Upper lobe of left lung (tissue), 4 donors: Measurements from ENCODE around the gene NF2.

Experiments used
- CTCF ChIP-seq, 6 experiments: fragments of 450-650 bp in 4 of 6; fragments of 200-600 bp in 2 of 6; sonication (generic) in 2 of 6; IDR thresholded peaks; one replicate each; pipeline ENCODE4 v1.5.1; 2016 to 2019; ENCODE audit warnings: antibody characterized with exemption in 6 of 6
- EP300 ChIP-seq, 4 donors: sonication (generic); formaldehyde crosslinking; IDR thresholded peaks; one replicate each; pipeline ENCODE4 v1.5.1; 2017; ENCODE audit warnings: antibody characterized with exemption in 4 of 4, control low read depth in 2 of 4
- POLR2A ChIP-seq, 4 donors: fragments of 450-650 bp; IDR thresholded peaks; one replicate each; pipeline ENCODE4 v1.5.1; 2016 to 2017; ENCODE audit warnings: antibody characterized with exemption in 4 of 4, mild to moderate bottlenecking in 2 of 4

GRCh38 chr22:29559030-29559429 lies 44.4 kb upstream of the NF2 start:
- TF ChIP-seq CTCF (IDR thresholded peaks at IDR 0.05) (no peak), EP300 (IDR thresholded peaks at IDR 0.05) (no peak), POLR2A (IDR thresholded peaks at IDR 0.05) (no peak)
